NCI-H510A treated with DMSO at 0.1 percent for 48 hours (cell line): ENCODE results near the gene CASP8AP2.
"Not testable (repeated sequence)": the region's sequence is repeated elsewhere in the genome, so short reads cannot be mapped to it uniquely, and the experiment has no call there.

Source experiments
- DNase-seq: peaks from one replicate; lab custom pipeline; 2025; lab: John Stamatoyannopoulos, UW

CASP8AP2 gene

GRCh38 chr6:89819336-89820130 is 10.1 kb upstream of the CASP8AP2 start, which contains the start of gene MDN1:
Gene MDN1 (minus strand): TSS chr6:89819794. CDS start chr6:89819607, 187 bp downstream.
- DNase-seq, result peak; percentile 77

DNA sequence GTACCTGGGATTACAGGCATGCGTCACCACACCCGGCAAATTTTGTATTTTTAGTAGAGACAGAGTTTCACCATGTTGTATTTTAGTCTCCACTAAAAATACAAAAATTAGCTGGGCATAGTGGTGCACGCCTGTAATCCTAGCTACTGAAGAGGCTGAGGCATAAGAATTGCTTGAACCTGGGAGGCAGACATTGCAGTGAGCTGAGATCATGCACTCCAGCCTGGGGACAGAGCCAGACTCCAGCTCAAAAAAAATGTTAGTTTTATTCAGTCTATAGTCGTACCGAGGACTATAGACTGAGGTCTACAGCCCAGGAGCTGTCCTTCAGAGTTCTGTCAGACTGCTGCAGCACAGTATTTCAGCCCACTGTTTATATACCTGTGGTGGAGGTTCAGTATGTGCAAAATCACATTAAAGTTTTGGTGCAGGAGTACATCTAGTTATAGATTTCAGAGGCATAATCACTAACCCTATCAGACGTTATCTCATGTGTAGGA is 3.6 kb upstream of the CASP8AP2 start:
- no peak for DNase-seq

DNA sequence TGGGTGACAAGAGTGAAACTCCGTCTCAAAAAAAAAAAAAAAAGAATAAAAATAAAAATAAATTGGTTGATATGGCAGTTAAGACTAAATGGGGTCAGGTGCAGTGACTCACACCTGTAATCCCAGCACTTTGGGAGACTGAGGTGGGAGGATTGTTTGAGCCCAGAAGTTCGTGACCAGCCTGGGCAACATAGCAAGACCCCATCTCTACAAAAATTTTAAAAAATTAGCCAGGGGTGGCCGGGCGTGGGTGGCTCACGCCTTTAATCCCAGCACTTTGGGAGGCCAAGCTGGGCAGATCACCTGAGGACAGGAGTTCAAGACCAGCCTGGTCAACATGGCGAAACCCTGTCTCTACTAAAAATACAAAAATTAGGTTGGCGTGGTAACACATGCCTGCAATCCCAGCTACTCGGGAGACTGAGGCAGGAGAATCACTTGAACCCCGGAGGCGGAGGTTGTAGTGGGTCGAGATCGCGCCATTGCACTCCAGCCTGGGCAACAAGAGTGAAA is 1.1 kb upstream of the CASP8AP2 start:
- DNase-seq, result not testable (repeated sequence)

DNA sequence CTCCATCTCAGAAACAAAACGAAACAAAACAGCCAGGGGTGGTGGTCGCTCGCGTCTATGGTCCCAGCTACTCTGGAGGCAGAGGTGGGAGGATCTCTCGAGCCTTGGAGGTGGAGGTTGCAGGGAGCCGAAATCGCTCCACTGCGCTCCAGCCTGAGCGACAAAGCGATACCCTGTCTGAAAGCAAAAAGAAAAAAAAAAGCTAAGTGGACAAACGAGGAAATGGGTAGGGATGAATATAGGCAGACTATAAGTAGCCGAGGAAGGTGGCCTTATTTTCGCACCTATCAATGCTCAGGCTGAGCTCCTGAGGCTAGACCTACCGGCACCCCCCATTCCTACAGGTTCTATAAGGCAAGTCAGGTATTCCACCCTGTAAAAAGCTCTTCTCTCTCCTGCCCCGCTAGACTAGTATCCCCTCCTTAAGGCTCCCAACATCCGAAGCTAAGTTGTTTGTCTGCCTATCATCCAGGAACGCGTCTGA is 650 bp upstream of the CASP8AP2 start:
- peak; percentile 72 for DNase-seq

- no peak for DNase-seq
These were observed 610 bp downstream of the CASP8AP2 start for GRCh38 chr6:89830170-89830809.

GRCh38 chr6:89834884-89835792 is 5.5 kb downstream of the CASP8AP2 start:
- no peak for DNase-seq

DNA sequence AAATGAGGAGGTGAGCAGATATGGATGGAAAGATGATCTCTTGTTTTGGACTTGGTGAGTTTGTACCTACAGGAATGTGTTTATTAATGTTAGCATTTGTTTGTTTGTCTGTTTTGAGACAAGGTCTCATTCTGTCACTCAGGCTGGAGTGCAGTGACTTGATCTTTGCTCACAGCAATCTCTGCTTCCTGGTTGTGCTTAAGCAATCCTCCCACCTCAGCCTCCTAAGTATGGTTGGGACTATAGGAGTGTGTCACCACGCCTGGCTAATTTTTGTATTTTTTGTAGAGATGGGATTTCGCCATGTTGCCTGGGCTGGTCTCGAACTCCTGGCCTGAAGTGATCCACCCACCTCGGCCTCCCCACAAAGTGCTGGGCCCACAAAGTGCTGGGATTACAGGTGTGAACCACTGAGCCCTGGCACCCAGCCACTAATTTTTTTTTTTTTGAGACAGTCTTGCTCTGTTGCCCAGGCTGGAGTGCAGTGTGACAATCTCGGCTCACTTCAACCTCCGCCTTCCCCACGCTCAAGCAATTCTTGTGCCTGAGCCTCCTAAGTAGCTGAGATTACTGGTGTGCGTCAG is 7.1 kb downstream of the CASP8AP2 start:
- DNase-seq, result no peak

GRCh38 chr6:89840538-89840937 is 10.9 kb downstream of the CASP8AP2 start:
- DNase-seq, result no peak

DNA sequence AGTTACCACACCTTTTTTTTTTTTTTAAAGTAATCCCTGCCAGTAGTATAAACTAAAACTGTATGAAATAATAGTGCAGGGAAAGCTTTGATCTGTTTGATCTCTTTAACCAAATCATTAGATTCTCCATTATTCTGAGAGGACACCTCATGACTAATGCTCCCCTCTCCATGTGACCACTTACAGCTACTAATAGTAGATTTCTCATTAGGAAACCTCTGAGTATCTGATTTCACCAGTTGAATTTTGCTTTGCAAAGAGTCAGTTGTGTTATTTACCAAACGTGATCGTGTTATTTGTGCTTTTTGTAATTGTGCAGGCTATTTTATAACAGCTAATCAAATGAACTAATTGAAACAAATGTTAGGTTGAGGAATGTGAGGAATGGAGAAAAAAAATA is 12.5 kb downstream of the CASP8AP2 start:
- no peak for DNase-seq

- no peak for DNase-seq
These were observed 13.4 kb downstream of the CASP8AP2 start for GRCh38 chr6:89843070-89843469.

GRCh38 chr6:89847513-89847912 is 17.8 kb downstream of the CASP8AP2 start:
- not testable (repeated sequence) for DNase-seq

DNA sequence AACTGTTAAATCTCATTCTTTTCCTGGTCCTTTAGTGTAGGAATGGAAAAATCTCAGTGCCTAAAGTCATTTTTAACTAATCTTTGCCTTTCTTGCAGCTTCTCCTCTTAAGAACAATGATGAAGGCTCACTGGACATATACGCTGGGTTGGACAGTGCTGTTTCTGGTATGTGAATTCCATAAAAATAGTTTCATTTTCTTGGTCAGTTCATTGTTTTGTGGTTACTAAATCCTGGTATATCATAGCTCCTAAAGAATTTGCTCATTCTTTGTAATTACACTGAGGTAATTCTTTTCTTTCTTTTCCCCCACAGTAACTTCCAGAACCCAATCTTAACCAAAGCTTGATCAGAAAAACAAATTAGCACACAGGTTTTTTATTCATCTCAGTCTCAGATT is 23.4 kb downstream of the CASP8AP2 start:
- DNase-seq, result no peak

DNA sequence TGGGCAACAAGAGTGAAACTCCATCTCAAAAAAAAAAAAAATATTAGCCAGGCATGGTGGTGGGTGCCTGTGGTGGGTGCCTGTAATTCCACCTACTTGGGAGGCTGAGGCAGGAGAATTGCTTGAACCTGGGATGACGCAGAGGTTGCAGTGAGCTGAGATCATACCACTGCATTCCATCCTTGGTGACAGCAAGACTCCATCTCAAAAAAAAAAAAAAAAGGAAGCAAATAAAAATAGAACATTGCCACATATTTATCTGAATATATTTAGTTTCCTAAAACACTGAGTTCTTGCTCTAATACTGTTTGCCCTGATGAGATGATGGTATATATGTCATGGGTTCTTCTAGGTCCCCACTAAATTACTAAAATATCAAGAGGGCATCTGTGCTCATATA is 28.4 kb downstream of the CASP8AP2 start:
- no peak for DNase-seq

GRCh38 chr6:89859744-89860143 is 30.1 kb downstream of the CASP8AP2 start:
- DNase-seq, result no peak

GRCh38 chr6:89862273-89862672 is 32.6 kb downstream of the CASP8AP2 start:
- DNase-seq, result no peak

GRCh38 chr6:89862698-89863097 is 33.0 kb downstream of the CASP8AP2 start:
- no peak for DNase-seq

GRCh38 chr6:89866024-89866678 is 36.5 kb downstream of the CASP8AP2 start:
- no peak for DNase-seq

GRCh38 chr6:89873721-89874120 is 44.0 kb downstream of the CASP8AP2 start:
- DNase-seq, result no peak

DNA sequence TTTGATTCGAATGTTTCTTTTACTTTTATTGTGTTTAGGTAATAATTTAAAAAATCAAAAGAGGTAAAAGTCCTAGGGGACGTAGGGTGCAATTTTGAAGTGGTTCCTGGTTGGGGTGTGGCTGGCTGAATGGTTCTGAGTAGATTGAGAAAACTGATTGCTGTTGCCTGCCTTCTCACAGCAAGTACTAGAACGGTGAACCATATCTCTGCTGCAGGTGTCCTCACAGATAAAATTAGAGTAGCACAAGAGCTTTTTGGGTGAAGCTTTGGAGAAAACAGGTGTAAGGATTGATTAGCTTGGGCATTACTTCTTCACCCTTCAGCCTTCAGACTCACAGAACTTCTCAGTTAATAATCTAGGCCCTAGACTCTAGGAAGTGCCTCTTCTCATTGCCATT is 44.8 kb downstream of the CASP8AP2 start:
- no peak for DNase-seq

DNA sequence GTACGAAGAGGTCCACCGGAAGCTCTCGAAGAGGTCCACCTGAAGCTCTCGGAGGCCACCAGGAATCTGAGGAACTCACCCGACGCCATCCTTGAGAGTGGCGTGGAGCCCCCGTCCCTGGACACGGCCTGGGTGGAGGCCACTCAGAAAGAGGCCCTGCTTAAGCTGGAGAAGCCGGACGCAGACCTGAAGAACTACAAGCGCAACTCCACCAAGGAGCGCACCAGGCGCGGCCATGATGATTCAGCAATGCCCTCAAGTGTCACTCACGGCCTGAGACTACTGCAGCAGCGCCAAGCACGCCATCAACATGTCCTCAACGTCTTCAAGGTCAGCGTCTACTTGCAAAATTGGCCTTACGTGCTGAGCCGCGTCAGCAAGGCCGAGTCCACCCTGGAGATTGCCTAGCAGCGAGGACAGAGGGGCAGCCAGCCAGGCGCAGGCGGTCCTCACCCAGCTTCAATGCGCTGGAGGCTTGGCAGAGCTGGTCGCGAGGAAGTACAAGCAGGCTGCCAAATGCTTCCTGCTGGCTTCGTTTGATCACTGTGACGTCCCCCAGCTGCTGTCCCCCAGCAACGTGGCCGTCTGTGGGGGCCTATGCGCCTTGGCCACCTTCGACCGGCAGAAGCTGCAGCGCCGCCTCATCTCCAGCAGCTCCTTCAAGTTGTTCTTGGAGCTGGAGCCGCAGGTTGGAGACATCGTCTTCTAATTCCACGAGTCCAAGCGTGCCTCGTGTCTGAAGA is 56.9 kb downstream of the CASP8AP2 start:
- DNase-seq, result no peak
